Measurements from ENCODE around the gene CEMIP.
A peak's percentile ranks its signal among the peaks of the same experiment; 100 is the strongest.

The CEMIP gene

GRCh38 chr15:80936288-80937078 lies 157.3 kb downstream of the CEMIP start:
- DNase-seq = no peak

- DNase-seq = no peak
Measured at GRCh38 chr15:80937718-80938117, 158.5 kb downstream of the CEMIP start.

- no peak for DNase-seq
Measured at GRCh38 chr15:80939216-80939615, 160.0 kb downstream of the CEMIP start.

DNA sequence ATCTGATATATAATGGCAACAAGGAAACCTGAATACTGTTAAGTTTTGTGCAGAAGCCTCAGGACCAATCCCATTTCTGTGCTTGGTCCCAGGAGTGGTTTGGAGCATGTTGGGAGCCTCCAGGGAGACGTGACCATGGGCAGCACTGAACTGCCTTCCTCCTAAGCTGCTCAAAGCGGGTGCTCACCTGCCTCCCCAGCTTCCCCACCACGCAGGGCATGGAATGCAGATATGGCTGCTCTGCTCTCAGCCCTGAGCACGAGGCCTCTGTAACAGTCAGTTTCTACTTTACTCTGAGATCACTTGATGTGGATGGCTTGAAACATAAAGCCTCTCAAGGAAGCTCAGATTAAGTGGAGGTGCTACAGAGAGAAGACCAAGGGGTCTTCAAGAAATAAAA lies 161.2 kb downstream of the CEMIP start:
- no peak for DNase-seq

GRCh38 chr15:80940851-80941250 lies 161.7 kb downstream of the CEMIP start:
- no peak for DNase-seq

DNA sequence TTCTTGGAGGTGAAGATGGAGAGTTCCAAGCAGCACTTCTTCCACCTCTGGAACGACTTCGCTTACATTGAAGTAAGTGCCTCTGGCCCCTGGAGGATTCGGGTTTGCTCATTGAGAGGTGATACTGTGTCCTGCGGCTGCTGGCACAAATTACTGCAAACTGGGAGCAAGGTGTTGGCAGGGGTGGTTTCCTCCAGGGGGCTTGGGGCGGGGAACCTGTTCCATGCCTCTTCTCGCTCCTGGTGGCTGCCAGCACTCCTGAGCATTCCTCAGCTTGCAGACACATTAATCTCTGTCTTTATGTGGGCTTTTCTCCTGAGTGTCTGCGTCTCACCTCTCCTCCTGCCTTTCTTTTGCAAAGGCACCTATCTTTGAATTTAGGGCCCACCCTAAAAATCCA lies 163.1 kb downstream of the CEMIP start:
- no peak for DNase-seq

DNA sequence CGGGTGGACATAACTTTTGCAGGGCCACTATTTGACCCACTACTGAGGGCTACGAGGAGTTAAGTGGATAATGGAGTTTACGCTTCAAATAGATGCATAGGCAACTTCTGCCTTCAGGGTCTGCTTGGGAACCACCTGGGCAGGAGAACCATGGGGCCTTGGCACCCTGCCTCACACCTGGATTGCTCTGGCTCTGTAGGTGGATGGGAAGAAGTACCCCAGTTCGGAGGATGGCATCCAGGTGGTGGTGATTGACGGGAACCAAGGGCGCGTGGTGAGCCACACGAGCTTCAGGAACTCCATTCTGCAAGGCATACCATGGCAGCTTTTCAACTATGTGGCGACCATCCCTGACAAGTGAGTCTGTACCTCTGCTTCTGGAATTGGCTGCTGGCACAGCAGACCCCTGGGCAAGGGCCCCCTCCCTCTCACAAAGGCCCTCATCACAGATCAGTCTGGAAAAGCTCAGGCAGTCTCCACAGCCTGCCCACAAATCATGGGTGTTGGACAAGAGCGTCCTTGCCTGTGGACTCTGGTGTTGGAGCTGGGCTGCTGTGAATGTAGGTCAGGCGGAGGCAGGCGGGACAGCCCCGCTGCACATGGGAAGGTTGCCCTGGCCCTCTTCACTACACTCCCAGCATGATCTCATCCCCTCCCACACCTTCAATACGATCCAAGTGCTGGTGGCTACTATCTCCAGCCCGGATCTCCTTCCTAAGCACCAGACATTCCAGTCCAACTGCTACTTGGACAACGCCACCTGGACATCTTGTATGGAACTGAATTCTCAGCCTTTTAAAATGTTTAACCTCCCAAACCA lies 163.8 kb downstream of the CEMIP start:
- no peak for DNase-seq

- no peak for DNase-seq
Measured at GRCh38 chr15:80944818-80945217, 165.6 kb downstream of the CEMIP start.

GRCh38 chr15:80945605-80946004 lies 166.4 kb downstream of the CEMIP start:
- DNase-seq = no peak

- DNase-seq = no peak
Measured at GRCh38 chr15:80946576-80946975, 167.4 kb downstream of the CEMIP start.

DNA sequence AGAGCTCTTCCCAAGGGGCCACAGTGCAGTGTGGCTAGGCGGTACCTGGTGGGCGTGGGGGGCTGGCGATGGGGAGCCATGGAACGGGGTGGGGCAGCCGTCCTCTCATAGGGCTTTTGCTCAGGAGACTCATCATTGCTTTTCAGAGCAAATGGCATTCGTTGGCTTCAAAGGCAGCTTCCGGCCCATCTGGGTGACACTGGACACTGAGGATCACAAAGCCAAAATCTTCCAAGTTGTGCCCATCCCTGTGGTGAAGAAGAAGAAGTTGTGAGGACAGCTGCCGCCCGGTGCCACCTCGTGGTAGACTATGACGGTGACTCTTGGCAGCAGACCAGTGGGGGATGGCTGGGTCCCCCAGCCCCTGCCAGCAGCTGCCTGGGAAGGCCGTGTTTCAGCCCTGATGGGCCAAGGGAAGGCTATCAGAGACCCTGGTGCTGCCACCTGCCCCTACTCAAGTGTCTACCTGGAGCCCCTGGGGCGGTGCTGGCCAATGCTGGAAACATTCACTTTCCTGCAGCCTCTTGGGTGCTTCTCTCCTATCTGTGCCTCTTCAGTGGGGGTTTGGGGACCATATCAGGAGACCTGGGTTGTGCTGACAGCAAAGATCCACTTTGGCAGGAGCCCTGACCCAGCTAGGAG lies 169.6 kb downstream of the CEMIP start:
- no peak for DNase-seq

- DNase-seq = no peak
Measured at GRCh38 chr15:80949756-80950155, 170.6 kb downstream of the CEMIP start.

DNA sequence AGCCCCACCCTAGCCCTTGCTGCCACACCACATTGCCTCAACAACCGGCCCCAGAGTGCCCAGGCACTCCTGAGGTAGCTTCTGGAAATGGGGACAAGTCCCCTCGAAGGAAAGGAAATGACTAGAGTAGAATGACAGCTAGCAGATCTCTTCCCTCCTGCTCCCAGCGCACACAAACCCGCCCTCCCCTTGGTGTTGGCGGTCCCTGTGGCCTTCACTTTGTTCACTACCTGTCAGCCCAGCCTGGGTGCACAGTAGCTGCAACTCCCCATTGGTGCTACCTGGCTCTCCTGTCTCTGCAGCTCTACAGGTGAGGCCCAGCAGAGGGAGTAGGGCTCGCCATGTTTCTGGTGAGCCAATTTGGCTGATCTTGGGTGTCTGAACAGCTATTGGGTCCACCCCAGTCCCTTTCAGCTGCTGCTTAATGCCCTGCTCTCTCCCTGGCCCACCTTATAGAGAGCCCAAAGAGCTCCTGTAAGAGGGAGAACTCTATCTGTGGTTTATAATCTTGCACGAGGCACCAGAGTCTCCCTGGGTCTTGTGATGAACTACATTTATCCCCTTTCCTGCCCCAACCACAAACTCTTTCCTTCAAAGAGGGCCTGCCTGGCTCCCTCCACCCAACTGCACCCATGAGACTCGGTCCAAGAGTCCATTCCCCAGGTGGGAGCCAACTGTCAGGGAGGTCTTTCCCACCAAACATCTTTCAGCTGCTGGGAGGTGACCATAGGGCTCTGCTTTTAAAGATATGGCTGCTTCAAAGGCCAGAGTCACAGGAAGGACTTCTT lies 171.3 kb downstream of the CEMIP start:
- DNase-seq = no peak

GRCh38 chr15:80951941-80952340 lies 172.8 kb downstream of the CEMIP start:
- DNase-seq = no peak

GRCh38 chr15:80953001-80953952 lies 174.1 kb downstream of the CEMIP start:
- DNase-seq = no peak

- no peak for DNase-seq
Measured at GRCh38 chr15:80953953-80954778, 175.0 kb downstream of the CEMIP start.

DNA sequence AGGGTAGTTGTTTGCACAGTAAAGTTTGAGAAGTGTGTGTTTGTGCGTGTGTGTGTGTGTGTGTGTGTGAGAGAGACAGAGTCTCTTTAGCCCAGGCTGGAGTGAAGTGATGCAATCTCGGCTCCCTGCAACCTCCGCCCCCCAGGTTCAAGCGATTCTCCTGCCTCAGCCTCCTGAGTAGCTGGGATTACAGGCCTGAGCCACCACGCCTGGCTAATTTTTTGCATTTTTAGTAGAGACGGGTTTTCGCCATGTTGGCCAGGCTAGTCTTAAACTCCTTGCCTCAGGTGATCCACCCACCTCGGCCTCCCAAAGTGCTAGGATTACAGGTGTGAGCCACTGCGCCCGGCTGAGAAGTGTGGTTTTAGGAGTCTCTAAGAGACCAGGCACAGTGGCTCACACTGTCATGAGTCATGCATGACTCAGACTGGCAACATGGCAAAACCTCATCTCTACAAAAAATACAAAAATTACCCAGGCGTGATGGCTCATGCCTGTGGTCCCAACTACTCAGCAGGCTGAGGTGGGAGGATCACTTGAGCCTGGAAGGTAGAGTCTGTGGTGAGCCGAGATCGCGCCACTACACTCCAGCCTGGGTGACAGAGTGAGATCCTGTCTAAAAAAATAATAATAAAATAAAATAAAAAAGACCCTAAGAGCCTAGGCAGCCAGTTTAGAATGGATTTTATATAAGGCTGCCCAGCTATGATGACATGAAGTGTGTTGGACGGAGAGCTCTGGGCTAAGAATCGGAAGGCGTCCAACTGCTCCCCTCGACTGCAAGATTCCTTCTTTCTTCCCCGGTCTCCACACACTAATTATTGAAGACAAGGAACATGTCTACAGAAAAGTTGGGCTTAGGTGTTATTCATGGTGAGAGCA lies 176.6 kb downstream of the CEMIP start:
- peak; percentile 22 for DNase-seq

DNA sequence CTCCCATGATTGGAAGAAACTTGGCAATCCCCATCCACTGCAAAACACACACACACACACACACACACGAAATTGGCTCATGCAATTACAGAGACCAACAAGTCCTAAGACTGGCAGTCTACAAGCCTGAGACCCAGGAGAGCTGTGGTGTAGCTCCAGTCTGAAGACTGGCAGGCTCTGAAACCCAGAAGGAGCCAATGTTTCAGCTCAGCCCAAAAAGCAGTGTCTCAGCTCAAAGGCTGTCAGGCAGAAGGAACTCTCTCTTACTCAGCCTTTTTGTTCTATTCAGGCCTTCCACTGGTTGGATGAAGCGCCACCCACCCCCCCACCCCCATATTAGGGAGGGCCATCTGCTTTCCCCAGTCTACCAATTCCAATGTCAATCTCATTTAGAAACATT lies 178.4 kb downstream of the CEMIP start:
- no peak for DNase-seq

- DNase-seq = no peak
Measured at GRCh38 chr15:80957976-80958375, 178.8 kb downstream of the CEMIP start.
